Neural crest cell (in vitro differentiated cells): ENCODE data around the gene NGDN. TPM values are rescaled to one million over a fixed set of nuclear protein-coding genes. Genes with fewer than 3 reads are reported as not detected.

Experiments used
- DNase-seq: peaks from one replicate; pipeline ENCODE4 v3.0.0; 2021; ENCODE audit warnings: low read depth, mixed read lengths, low spot score
- H3K27ac Mint-ChIP-seq: one replicate; pipeline ENCODE4 v1.8.0; 2021; ENCODE audit warnings: mild to moderate bottlenecking, mixed read lengths; ENCODE audit not compliant: unreplicated experiment
- H3K27me3 Mint-ChIP-seq: 2 replicates; pipeline ENCODE4 v1.8.0; 2021; ENCODE audit warnings: low read depth, mild to moderate bottlenecking, mixed read lengths
- H3K36me3 Mint-ChIP-seq: 2 replicates; pipeline ENCODE4 v1.8.0; 2021; ENCODE audit warnings: low read depth, mild to moderate bottlenecking, mixed read lengths
- H3K4me1 Mint-ChIP-seq: 2 replicates; pipeline ENCODE4 v1.8.0; 2021; ENCODE audit warnings: mixed read lengths
- H3K4me3 Mint-ChIP-seq: one replicate; pipeline ENCODE4 v1.8.0; 2021; ENCODE audit warnings: mild to moderate bottlenecking, mixed read lengths
- H3K9me3 Mint-ChIP-seq: 2 replicates; pipeline ENCODE4 v1.8.0; 2021; ENCODE audit warnings: mixed read lengths
- CTCF ChIP-seq: fragments of 200-600 bp; sonication (generic); conservative IDR thresholded peaks from 2 replicates; pipeline ENCODE4 v1.5.0; 2021; ENCODE audit warnings: antibody characterized with exemption, mild to moderate bottlenecking
- total RNA-seq: library from RNA; stranded (reverse); gene quantifications from 2 replicates; pipeline ENCODE4 v1.2.1, GENCODE V29; 2021

Gene NGDN
- total RNA-seq, 1 donor from 2014 or later: 53.3 TPM

GRCh38 chr14:23481362-23481970 is 12.0 kb downstream of the NGDN start:
- no peak overlapping the region for H3K27ac Mint-ChIP-seq
- H3K27me3 Mint-ChIP-seq: no peaks in the 10 kb centered on the region
- no peak overlapping the region for H3K4me3 Mint-ChIP-seq
- H3K4me1 Mint-ChIP-seq: peaks cover 23% of the 10 kb centered on the region
- peaks cover 4% of the 10 kb centered on the region for H3K36me3 Mint-ChIP-seq
- no peaks in the 10 kb centered on the region for H3K9me3 Mint-ChIP-seq
- no peak for TF ChIP-seq CTCF
- peak; percentile 22 for DNase-seq

GRCh38 chr14:23481979-23482822 is 12.7 kb downstream of the NGDN start:
- no peak for DNase-seq
- Mint-ChIP-seq H3K4me1 (peaks cover 23% of the 10 kb centered on the region), H3K4me3 (no peak overlapping the region), H3K36me3 (peaks cover under 1% of the 10 kb centered on the region), H3K27me3 (no peaks in the 10 kb centered on the region), H3K9me3 (no peaks in the 10 kb centered on the region), H3K27ac (peak overlapping the region; percentile 29)
- no peak for TF ChIP-seq CTCF

- H3K4me3 Mint-ChIP-seq: no peak overlapping the region
- no peaks in the 10 kb centered on the region for H3K27me3 Mint-ChIP-seq
- H3K27ac Mint-ChIP-seq: no peak overlapping the region
- no peak for TF ChIP-seq CTCF
- no peaks in the 10 kb centered on the region for H3K9me3 Mint-ChIP-seq
- H3K4me1 Mint-ChIP-seq: peaks cover 23% of the 10 kb centered on the region
- H3K36me3 Mint-ChIP-seq: no peaks in the 10 kb centered on the region
- no peak for DNase-seq
These were observed 13.3 kb downstream of the NGDN start for GRCh38 chr14:23482823-23483148.

- no peaks in the 10 kb centered on the region for H3K36me3 Mint-ChIP-seq
These were observed 13.8 kb downstream of the NGDN start for GRCh38 chr14:23483236-23483854.

GRCh38 chr14:23485326-23485725 is 15.8 kb downstream of the NGDN start:
- Mint-ChIP-seq H3K36me3 (no peaks in the 10 kb centered on the region), H3K9me3 (no peaks in the 10 kb centered on the region), H3K27ac (no peak overlapping the region), H3K27me3 (no peaks in the 10 kb centered on the region), H3K4me1 (peaks cover 20% of the 10 kb centered on the region), H3K4me3 (no peak overlapping the region)
- no peak for TF ChIP-seq CTCF
- no peak for DNase-seq

More at GRCh38 chr14:23483236-23483854, 13.8 kb downstream of the NGDN start:
- Mint-ChIP-seq H3K27me3 (no peaks in the 10 kb centered on the region), H3K27ac (peak overlapping the region; percentile 14), H3K9me3 (no peaks in the 10 kb centered on the region), H3K4me3 (peak overlapping the region; percentile 28), H3K4me1 (peaks cover 22% of the 10 kb centered on the region)
- peak; percentile 12 for DNase-seq
- TF ChIP-seq CTCF: peak; percentile 58
